HG03196 (cell line): ENCODE results near the gene RPS21.

Experiments
- ATAC-seq: cut with Tn5 transposase; IDR thresholded peaks from one replicate; pipeline ENCODE4 v1.9.1; 2021; ENCODE audit not compliant: unreplicated experiment

Gene RPS21

DNA sequence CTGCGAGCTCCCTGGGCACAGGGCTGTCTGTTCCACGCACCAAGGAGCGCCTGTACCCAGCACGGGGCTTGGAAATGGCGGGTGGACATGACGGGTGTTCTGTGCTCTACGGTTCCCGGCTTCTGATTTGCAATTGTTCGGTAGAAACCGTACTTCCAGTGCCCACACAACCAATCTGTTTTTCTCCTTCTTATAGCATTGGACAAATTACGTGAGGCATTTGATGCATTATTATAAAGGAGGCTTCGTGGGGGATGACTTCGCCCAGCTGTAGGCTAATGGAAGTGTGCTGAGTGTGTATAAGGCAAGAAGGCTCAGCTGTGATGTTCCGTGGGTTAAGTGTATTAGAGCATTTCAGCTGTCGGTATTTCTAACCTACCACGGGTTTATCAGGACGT lies 9.8 kb upstream of the RPS21 start:
- no peak for ATAC-seq

DNA sequence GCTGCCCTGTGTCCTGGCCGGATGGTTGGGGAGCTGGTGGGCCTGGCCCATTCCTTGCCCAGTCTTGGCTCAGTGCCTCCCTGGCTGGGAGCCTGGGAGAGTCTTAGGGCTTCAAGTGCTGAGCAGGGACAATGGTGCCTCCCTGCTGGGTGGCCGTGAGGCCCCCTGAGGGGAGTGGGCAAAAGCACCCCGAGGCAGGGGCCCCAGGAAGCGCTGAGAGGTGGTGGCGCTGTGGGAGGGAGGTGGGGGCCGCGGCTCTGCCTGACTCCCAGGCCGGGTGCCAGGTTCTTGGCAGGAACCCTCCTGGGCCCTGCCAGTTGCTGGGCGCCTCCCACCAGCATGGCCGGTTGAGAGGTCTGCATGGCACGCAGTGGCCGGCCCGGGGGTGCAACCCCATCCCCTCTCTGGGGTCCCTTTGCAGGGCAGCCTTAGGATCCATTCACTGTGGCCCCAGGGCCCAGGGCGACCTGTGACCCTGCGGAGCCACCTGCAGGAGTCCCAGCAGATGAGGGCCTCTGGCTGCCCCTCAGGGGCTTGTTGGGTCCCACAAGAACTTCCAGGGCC lies 9.2 kb upstream of the RPS21 start:
- no peak for ATAC-seq

DNA sequence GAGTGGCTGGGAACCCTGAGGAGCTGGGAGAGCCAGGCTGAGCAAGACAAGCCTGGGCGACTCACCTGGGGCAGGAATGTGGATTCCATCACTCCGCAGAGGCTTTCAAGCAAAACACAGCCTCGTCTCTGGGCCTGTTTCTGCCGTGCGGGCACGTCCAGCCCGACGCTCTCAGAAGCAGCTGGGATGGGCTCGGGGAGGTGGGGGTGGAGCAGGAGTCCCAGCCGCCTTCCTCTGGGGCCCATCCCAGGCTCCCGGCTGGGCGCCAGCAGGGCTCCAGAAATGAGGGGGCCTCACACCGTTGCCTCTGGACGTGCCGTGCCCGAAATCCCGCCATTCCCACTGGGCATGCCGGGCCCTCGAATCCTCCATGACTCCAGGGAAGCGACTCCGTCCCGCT lies 8.7 kb upstream of the RPS21 start:
- no peak for ATAC-seq

DNA sequence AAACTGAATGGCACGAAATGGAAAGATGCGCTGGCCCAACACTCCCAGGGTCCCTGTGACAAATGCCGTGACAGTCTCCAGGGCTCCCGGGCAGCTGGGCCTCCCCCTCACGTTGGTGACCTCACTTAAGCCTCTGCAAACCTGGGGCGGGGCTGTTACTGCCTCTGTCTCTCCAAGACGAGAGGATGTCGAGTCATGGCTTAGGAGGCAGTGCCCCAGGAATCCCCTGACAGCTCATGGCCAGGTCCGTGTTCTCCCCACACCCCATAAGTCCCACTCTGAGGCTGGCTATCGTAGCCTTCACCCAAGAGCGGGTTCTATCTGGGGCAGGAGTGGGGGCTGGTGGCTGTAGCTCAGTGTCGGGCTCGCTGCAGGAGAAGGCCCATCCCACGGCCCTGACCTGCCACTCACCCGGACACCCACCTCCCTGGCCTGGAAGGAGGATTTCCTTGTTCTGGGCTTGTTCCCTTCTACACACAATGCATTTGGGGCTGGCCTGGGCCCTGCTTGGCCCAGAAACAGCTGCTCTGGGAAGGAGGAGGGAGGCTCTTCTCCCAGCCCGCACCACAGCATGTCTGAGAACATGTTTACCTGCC lies 5.6 kb upstream of the RPS21 start:
- no peak for ATAC-seq

DNA sequence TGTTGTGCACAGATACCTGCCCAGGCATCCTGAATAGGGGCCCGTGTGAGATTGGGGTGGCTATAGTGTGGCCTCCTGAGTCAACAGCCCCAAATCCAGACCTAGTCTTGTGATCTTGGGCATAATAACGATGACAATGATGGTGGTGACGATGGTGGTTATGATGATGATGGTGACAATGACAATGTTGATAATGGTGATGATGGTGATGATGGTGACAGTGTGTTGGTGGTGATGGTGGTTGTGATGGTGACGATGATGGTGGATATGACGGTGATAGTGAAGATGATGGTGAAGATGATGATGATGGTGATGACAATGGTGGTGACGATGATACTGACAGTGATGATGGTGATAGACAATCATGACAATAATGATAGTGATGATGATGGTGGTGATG lies 5.1 kb upstream of the RPS21 start:
- no peak for ATAC-seq

DNA sequence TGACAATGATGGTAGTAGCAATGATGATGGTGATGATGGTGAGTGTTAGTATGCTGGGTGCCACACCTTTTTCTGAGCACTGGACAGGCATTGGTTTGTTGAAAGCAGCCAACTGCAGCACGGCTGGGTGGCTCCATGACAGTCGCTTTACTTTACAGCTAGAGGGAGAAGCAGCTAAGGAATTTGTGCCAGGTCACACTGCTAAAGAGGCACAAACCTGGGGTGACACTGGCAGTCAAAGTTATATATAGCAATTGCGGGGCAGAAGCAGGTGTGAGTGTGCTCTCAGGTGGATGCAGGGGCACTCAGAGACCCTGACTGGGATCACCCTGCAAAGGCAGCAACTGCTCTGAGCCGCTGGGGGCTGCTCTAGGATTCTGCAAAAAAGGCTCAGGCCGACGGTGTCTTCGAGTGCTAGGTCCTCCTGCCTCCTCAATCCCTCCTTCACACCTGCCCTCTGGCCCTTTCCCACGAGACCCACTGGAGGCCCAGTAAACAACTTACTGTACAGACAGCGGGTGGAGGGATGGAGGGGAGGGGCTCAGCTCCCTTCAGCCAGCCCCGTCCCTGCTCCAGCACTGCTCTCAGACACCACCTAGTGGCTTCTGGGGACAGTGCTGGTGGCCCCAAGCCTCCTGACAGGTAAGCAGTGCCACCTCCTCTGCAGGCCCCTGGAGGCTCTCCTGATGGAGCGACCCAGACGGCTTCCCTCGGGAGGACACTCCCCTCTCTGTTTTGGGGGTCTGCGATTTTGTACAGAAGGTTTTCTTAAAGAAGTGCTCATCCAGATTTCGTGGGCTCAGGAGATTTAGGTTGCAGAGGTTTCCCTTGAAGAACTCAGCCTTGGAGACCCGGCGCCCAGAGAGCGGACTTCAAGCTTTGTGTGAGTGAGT lies 4.4 kb upstream of the RPS21 start:
- ATAC-seq = no peak

DNA sequence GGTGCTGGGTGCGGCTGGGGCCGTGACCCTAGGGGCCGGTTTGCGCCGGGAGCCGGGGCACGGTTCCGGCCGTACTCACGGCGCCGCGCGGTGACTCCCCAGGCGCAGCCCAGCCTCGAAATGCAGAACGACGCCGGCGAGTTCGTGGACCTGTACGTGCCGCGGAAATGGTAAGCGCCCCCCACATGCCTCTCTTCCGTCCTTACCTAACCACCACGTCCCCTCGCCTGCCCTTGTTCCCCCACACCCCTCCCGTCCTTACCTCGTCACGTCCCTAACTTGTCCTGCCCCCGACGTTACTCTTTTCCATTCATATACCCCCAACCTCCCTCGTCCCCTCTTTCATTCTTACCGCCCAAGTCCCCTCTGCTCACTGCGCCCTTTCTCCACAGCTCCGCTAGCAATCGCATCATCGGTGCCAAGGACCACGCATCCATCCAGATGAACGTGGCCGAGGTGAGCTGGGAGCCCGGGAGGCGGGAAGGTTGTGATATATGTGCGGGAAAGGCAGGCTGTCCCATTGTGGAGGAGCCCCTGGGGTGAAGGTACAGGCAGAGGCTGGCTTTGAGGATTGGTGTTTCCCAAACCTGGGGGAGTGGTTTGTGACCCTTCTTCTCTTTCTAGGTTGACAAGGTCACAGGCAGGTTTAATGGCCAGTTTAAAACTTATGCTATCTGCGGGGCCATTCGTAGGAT lies 463 bp downstream of the RPS21 start:
- peak; percentile 10 for ATAC-seq

DNA sequence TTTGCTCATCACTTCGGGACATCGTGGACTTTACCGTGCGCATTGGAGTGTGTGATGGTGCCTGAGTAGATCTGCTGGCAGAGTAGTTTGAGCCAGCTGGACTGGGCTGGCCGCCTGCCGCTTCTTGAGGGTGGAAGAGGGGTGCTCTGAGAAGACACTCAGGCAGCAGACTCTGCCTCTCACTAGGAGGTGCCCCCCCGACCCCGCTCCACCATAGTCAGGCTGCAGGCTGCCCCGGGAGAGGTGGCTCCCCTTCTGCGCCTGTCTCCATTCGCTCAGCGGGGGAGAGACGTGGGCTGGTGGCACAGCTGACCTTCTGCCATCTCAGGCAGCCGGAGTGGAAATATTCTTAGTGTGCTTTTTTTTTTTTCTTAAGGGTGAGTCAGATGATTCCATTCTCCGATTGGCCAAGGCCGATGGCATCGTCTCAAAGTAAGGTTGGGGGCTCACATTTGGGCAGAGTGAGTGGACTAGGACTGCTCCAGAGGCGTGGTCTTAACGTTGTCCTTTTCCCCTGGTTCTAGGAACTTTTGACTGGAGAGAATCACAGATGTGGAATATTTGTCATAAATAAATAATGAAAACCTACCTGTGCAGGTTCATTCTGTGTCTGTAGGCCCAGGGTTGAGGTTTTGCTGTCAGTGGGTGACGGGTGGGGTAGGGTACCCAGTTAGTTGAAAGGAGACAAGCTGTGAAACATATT lies 1.2 kb downstream of the RPS21 start:
- no peak for ATAC-seq

DNA sequence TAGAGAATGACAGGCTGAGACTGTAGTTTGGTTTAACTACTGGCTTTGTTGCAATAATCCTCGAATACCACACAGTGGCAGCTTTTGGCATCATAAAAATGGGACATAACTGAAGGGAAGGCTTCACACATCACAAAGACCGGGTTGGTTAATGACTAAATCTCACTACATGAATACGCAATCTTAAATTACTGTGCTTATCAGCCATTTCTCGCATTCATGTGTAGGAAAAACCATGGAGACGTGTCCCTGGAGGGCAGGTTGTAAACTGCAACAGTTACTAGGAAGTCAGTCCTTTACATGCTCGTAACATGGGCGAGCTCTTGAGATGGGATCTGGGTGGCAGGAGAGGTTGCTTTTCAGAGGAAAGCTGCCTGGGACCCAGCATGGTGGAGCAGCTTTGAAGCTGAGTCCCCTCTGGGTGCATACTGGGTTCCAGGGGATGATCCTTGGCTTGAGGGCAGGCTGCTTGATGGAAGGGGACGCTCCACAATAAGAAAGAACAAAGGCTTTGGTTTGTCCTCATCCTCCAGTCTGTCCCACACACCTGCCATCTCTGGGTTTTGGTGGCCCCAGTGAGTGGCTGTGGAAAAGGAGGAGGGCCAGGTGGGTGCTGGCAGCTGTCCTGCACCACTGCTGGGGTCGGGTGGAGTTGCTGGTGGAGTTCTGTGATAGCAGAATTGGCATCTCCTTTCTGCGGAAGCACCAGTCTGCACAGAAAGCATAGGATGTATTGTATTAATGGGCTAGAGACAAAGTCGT lies 2.1 kb downstream of the RPS21 start:
- ATAC-seq = no peak

DNA sequence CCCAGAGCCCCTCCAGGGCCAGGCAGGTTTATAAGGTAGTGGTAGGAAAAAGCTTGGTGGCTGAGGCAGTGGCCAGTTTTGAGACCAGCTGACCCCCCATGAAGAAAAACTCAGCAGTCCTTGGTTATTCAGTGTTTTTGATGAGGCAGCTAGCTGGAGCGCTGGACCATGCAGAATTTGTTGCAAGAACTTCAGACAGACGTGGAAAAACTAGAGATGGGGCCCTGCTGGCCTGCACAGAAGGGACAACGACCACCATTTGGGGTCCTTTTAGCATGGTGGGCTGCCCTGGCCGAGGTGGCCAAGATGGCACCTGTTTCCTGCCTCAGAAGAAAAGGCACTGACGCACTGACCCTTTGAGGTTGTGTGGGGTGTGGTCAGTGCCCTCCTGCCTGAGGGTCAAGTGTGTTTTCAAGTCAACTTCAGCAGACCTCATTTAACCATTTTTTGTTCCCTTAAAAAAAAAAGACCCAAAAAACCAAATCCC lies 2.7 kb downstream of the RPS21 start:
- no peak for ATAC-seq

DNA sequence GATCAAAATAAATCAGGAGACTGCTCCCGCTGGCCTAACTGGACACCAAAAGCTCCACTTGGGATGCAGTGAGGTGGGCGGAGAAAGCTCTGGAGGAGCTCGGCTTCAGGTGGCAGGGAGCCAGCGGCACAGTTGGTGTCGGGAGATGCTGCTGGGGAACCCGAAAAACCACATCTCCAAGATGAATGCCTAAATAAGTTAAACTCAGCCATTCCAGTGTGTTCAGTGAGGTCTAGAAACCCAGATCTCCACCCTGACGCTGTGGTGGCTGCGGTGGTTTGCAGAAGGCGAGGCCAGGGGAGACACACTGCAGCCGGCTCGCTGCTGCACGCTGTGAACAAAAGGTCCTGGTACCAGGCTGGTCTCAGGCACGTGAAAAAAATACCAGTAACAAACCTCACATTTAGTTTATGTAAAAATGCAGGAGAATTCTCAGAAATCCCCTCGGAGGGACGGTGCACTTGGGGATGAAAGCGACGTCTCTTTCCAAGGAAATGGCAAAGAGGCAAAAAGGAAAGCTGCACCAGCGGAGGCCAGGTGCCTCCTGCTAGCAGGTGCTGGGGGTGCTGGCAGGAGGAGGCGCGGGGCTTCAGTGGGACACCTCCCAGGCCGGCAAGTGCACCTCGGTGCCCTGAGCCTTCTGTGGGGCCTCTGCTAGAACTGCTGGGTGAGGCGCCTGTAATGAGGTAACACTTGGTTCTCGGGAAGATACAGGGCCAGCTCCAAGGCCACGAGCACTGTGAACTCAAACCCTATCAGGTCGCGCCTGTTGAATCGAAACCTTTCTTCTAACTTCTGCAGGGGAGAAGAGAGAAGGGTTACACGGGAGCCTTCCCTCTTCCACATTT lies 3.6 kb downstream of the RPS21 start:
- ATAC-seq = no peak

DNA sequence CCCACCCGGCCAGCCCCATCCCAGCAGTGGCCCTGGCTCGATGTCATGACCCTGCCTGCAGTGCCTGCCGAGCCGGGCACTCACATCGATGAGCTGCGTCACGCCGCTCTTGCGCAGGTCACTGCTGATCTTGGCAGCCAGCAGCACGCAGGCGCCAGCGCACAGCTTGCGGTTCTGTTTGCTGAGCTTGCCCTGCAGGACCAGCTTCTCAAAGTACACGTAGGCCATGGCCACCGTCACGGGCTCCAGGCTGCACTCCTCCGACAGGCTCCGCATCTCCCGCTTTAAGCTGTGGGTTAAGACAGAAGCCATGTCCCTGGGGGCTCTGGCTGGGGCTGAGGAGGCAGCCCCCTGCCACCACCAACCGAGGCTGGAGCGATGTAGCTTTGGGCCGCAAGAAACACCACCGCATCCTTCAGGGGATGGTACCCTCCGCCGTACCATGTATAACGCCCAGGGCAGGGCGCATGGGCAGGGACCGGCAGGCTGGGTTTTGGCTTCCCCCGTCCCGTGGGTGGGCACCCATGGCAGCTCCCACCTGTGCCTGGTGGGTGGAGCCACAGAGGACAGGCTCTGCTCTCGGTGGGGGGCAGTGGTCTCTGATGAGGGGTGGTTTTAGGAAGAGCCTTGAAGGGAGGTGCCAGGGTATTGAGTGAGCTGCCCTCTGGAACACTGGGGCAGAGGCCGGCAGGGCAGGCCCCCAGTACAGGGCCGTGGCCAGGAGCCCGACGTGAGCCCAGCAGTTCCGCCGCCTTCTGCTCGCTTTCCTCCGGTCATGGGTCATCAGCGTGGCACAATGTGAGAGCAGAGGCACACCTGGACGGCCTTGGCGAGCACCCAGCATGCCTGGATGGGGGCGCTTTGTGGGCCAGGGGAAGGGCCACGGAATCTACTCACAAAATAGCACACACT lies 4.5 kb downstream of the RPS21 start:
- ATAC-seq = no peak

DNA sequence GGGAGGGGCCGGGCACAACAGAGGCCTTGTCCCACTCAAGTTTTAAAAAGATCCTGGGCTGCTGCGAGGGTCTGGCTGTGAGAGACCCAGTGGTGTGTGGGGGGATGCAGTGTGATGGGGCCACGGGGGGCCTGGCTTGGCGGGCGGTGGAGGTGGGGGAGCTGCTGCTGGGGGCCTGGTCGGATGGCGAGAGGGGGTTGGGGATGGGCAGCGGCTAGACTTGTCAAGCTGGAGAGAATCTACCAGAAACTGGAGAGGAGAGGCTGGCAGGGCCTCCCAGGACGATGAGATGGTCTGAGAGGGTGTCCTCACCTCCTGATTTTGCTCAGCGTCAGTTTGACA lies 5.1 kb downstream of the RPS21 start:
- ATAC-seq = no peak

DNA sequence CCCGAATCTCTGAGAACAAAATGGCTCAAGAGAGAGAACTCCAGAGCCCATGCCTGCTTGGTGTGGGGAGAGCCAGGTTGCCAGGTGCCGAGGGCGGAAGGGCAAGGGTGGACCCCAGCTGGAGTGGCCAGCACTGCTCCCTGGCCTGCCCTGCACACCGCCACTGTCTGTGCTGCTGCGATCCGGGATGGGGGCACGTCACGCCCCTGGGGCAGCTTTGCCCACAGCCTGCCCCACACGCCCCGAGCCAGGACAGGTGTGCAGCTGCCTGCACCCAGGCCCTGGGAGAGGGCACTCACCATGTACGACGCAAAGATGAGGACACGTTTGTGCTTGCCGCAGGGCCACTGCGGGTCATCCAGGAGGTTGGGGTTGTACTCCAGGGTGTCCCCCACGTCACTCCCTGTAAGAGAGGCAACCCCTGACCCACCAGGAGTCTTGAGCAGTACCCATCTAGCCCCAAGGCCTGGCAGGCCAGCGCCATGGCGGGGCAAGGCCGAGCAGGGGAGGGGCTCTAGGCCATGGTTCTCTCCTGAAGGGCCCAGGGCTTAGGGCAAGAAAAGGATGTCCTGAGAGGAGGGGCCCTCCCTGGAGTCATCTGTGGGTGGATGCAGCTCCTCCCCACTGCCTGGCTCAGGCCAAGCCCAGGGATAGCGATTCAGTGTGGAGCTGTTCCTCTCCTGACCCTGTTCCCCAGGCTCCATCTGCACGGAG lies 5.9 kb downstream of the RPS21 start:
- no peak for ATAC-seq

DNA sequence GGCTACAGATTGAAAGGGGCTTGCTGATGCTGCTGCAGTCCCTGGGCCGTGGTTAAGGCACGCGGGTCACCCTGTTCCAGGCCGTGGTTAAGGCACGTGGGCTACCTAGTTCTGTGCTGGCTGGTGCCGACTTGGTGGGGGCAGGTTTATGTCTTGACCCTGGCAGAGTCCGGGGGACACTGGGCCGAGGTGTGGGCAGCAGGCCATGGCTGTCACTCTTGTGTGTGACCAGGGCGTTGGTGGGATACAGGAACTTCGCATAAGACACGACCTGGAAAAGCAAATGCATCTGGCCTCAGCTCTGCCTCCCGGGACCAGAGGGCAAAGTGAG lies 6.4 kb downstream of the RPS21 start:
- ATAC-seq = no peak

DNA sequence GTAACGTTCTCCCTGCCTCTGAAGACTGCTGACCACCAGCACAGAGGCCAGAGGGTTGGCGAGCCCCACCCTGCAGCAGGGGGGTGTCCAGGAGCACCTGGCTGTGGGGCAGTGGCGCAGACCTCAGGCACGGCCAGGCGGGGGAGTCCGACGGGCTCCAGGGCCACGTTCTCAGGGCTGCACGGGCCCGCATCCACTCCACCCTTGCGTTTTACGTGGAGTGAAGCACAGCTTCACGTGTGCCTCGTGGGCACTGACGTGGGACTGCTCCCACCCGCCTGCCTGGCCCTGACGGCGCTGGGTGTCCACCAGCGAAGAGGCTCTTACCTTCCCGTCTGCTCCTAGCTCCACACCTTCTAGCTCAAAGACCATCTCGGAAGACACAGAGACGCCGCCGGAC lies 6.9 kb downstream of the RPS21 start:
- no peak for ATAC-seq

DNA sequence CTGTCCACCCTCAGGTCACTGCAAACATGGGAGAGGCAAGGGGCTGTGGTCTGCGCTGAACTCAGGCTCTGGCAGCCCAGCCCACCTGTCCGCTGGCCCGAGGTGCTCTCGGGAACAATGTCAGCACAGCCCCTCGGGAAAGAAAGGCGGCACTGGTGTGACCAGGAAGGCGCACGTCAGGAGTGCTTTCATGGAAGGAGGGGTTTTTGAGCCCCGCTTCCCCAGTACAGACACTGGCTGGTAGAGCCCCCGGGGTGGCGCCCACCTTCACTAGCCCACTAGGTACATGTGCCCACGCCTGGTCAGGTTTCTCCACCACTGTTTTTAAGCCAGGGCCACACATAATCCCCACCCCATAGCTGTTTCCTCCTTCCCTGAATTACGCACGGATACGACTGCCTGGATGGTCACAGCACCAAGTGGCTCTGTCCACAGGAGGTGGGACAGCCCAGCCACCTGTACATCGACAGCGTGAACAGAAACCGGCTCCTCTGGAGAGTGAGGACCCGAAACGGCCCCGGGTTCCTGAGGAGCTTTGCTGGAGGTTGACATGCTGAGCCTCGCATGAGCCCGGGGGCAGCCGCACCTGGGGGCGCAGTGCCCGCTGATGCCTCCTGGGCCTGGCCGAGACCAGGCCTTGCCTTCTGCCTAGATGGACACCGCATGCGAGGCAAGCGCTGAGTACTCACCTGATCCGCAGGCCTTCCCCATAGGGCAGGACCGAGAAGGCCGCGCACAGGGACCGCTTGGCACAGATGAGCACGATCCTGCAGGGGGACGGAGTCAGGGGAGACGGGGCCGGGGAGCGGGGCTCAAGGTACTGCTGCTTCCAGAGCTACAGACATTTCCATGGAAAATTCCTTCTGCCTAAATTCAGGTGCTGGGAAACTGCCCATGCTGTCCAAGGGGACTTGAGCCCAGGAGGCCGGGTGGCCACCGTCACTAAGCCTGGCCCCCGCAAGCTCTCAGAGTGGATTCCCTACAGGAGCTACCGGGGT lies 7.6 kb downstream of the RPS21 start:
- no peak for ATAC-seq
